A673 (cell line): ENCODE measurements around the gene DIS3L2. TPM values are rescaled to one million over a fixed set of nuclear protein-coding genes. Genes with fewer than 3 reads are reported as not detected.

ENCODE experiments used
- BruUV-seq: library from RNA; stranded (reverse); fragments of 400-500 nt; replicated peaks from 2 replicates; lab custom pipeline; 2021; lab: Mats Ljungman, UMichigan
- CTCF ChIA-PET: fragments of 300-600 bp; sonication (Branson Sonifier 250); formaldehyde crosslinking; loops from one replicate; lab custom pipeline; 2022; ENCODE audit warnings: antibody characterized with exemption; lab: Charles Lee
- POLR2A ChIA-PET: fragments of 300-600 bp; sonication (Branson Sonifier 250); formaldehyde crosslinking; loops from one replicate; lab custom pipeline; 2022; ENCODE audit warnings: antibody characterized with exemption; ENCODE audit not compliant: low non-redundant PET; lab: Charles Lee
- DNase-seq: peaks from one replicate; pipeline ENCODE4 v3.0.0-alpha.2; 2015; ENCODE audit warnings: low spot score
- H3K27ac ChIP-seq: fragments of 200-600 bp; sonication (generic); 2 replicates; pipeline ENCODE4 v1.5.1; 2016; ENCODE audit warnings: mixed run types, low read depth, mild to moderate bottlenecking, mixed read lengths, antibody characterized with exemption, low read length; ENCODE audit not compliant: poor library complexity, severe bottlenecking
- H3K27me3 ChIP-seq: fragments of 200-600 bp; sonication (generic); replicated peaks from 2 replicates; pipeline ENCODE4 v1.6.1; 2017; ENCODE audit warnings: mixed run types, low read depth, mild to moderate bottlenecking, mixed read lengths, antibody characterized with exemption, low read length; ENCODE audit not compliant: insufficient read depth, poor library complexity
- H3K36me3 ChIP-seq: fragments of 200-600 bp; sonication (generic); 2 replicates; pipeline ENCODE4 v1.6.1; 2016; ENCODE audit warnings: mixed run types, mild to moderate bottlenecking, mixed read lengths, antibody characterized with exemption, low read length; ENCODE audit not compliant: insufficient read depth, poor library complexity, severe bottlenecking
- H3K4me1 ChIP-seq: fragments of 200-600 bp; sonication (generic); 2 replicates; pipeline ENCODE4 v1.6.1; 2017; ENCODE audit warnings: mixed run types, mild to moderate bottlenecking, mixed read lengths, antibody characterized with exemption, low read length; ENCODE audit not compliant: insufficient read depth, poor library complexity, severe bottlenecking
- H3K4me3 ChIP-seq: fragments of 200-600 bp; sonication (generic); 2 replicates; pipeline ENCODE4 v1.5.1; 2016; ENCODE audit warnings: low read depth, mixed run types, mild to moderate bottlenecking, mixed read lengths, low read length; ENCODE audit not compliant: poor library complexity, severe bottlenecking
- H3K9me3 ChIP-seq: fragments of 200-600 bp; sonication (generic); 2 replicates; pipeline ENCODE4 v1.6.1; 2016; ENCODE audit warnings: mixed run types, low read depth, mild to moderate bottlenecking, mixed read lengths, antibody characterized with exemption, low read length; ENCODE audit not compliant: poor library complexity, severe bottlenecking
- CTCF ChIP-seq: fragments of 300-800, 200-600 bp; sonication (generic); conservative IDR thresholded peaks from 2 replicates; pipeline ENCODE4 v1.5.1; 2017; ENCODE audit warnings: low read depth, mild to moderate bottlenecking, antibody characterized with exemption, low read length, moderate library complexity, mixed read lengths
- EZH2 ChIP-seq: fragments of 200-600 bp; sonication (generic); IDR thresholded peaks from 2 replicates; pipeline ENCODE4 v1.6.1; 2017; ENCODE audit warnings: borderline replicate concordance, low read depth, mild to moderate bottlenecking, mixed read lengths, antibody characterized with exemption, low read length; ENCODE audit not compliant: poor library complexity, severe bottlenecking
- intact Hi-C: fragments of 100-400 bp; cut with micrococcal nuclease; formaldehyde crosslinking; loops from one replicate; pipeline ENCODE4 v1.10.0; 2022; ENCODE audit not compliant: unreplicated experiment
- total RNA-seq: library from RNA; stranded (reverse); gene quantifications from 2 replicates; pipeline ENCODE4 v1.2.3, GENCODE V29; 2021

Gene DIS3L2
- total RNA-seq, 1 experiment from 2014 or later: 38.7 TPM

GRCh38 chr2:232281858-232282507, 320.5 kb downstream of the DIS3L2 start:
- intact Hi-C loops: no loop called here
- BruUV-seq: no TSS peak
- TF ChIP-seq CTCF: no peak
- no peak for TF ChIP-seq EZH2
- Histone ChIP-seq H3K4me1 (no peaks in the 10 kb centered on the region), H3K36me3 (no peaks in the 10 kb centered on the region), H3K27ac (no peak overlapping the region), H3K9me3 (no peaks in the 10 kb centered on the region), H3K27me3 (no peaks in the 10 kb centered on the region), H3K4me3 (no peak overlapping the region)
- no peak for DNase-seq
- ChIA-PET CTCF (interaction anchor here (0.5 kb wide), 1 partner anchor 347 kb away, joined by 3 read pairs; no protein-coding TSS in a partner anchor), POLR2A (no interaction called here)

GRCh38 chr2:232282508-232283055, 321.1 kb downstream of the DIS3L2 start:
- BruUV-seq: no TSS peak
- intact Hi-C loops: no loop called here
- Histone ChIP-seq H3K27me3 (no peaks in the 10 kb centered on the region), H3K36me3 (no peaks in the 10 kb centered on the region), H3K4me1 (no peaks in the 10 kb centered on the region), H3K4me3 (no peak overlapping the region), H3K9me3 (no peaks in the 10 kb centered on the region), H3K27ac (no peak overlapping the region)
- no peak for DNase-seq
- ChIA-PET CTCF (interaction anchor here (0.5 kb wide), 1 partner anchor 347 kb away, joined by 3 read pairs; no protein-coding TSS in a partner anchor), POLR2A (no interaction called here)
- TF ChIP-seq EZH2 (no peak), CTCF (no peak)

- intact Hi-C loops: no loop called here
- POLR2A ChIA-PET: no interaction called here
These were observed 324.7 kb downstream of the DIS3L2 start for GRCh38 chr2:232286001-232286868.

More at GRCh38 chr2:232286001-232286868, 324.7 kb downstream of the DIS3L2 start:
- no peak for DNase-seq
- H3K4me3 ChIP-seq: no peak overlapping the region
- no peaks in the 10 kb centered on the region for H3K36me3 ChIP-seq
- H3K4me1 ChIP-seq: no peaks in the 10 kb centered on the region
- no TSS peak for BruUV-seq
- no peak overlapping the region for H3K27ac ChIP-seq
- CTCF ChIA-PET: interaction anchor here (0.5 kb wide), 1 partner anchor 156 kb away, joined by 5 read pairs; no protein-coding TSS in a partner anchor
- H3K27me3 ChIP-seq: no peaks in the 10 kb centered on the region
- TF ChIP-seq CTCF: no peak
- TF ChIP-seq EZH2: no peak
- no peaks in the 10 kb centered on the region for H3K9me3 ChIP-seq
